Left colon (tissue), 2 donors: ENCODE data around the gene LRRFIP1. TPM values are rescaled to one million over a fixed set of nuclear protein-coding genes. Genes with fewer than 3 reads are reported as not detected.
"Not testable (repeated sequence)": the region's sequence is repeated elsewhere in the genome, so short reads cannot be mapped to it uniquely, and the experiment has no call there.

ENCODE experiments used
- ATAC-seq: fragments of 200-7000 bp; cut with Tn5 transposase; one replicate; pipeline ENCODE4 v1.9.1; 2020; ENCODE audit warnings: mild to moderate bottlenecking, moderate library complexity
- DNase-seq, 2 donors: peaks; one replicate each; pipeline ENCODE4 v3.0.0-alpha.2; 2020
- intact Hi-C, 2 donors: fragments of 100-400 bp; cut with DNase I in 1 of 2; cut with micrococcal nuclease in 1 of 2; formaldehyde crosslinking; loops; one replicate each; pipeline versions ENCODE4 v1.11.2 to v1.14.0; 2022; cut with DNase I, micrococcal nuclease
- total RNA-seq, 2 donors: library from RNA; stranded (reverse); fragmentation: NEBNext Ultra II Directional; extraction: Animal tissue kit (Norgen Biotek cat#: 25700); gene quantifications; one replicate each; pipeline ENCODE4 v1.2.1, GENCODE V29; 2021
- donor health status: DM: no; HTN: no; CAD: no.
- donor health status: DM: yes; HTN: yes; CAD: no.

LRRFIP1 gene
- total RNA-seq, 2 donors from 2014 or later, result 121 to 123 TPM

DNA sequence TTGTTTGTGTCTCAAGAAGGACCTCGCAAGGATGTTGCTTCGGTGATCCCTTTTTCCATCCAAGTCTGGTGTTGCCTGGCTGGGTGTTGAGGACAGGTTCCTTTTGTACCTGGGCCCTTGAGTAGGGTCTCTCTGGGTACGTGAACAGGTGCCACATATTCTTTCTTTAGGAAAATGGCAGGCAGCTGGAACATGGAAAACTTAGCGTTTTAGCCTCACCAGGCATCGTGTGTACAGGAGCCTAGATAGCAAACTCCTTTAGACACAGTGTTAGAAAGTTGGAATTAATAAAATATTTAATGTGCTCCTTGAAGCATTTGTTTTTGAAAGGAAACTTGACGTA is 116.9 kb downstream of the LRRFIP1 start:
- DNase-seq, result no peak
- intact Hi-C loops, result loop anchor here (10.0 kb wide), 3 partner anchors 69 to 159 kb away; partner anchors contain the start of gene RAB17 (in 1 of the 2)
- ATAC-seq, result no peak

DNA sequence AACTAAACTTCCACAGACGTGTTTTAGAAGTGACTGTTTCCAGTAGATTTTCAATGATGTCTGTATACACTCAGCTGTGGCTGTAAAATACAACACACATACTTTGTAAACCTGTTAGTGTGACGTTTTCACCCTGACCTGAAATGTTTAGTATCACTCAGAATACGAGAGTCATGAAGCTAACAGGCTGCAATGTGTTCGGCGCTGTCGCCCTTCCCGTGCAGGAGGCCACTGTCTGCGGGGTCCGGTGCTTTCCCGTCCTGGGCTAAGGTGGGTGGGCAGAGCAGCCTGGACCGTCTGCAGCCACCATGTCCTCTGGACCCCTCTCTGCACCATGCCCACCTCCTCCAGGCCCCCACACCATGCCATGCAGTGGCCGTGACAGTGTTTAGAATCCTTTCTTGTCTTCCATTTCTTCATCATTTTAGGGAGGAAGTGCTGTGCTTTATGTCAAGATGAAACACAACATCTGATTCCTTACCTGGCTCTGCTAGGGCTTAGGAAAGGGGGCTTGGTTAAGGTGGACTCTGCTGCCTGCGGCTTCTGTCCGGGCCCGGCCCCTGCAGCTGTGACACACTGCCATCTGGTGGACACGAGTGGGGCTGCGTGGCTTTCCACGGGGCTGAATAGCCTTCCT is 117.3 kb downstream of the LRRFIP1 start:
- peak; percentile 67 for ATAC-seq
- intact Hi-C loops, result loop anchor here (10.0 kb wide), 3 partner anchors 70 to 160 kb away; partner anchors contain the start of gene RAB17 (in 1 of the 2)

DNA sequence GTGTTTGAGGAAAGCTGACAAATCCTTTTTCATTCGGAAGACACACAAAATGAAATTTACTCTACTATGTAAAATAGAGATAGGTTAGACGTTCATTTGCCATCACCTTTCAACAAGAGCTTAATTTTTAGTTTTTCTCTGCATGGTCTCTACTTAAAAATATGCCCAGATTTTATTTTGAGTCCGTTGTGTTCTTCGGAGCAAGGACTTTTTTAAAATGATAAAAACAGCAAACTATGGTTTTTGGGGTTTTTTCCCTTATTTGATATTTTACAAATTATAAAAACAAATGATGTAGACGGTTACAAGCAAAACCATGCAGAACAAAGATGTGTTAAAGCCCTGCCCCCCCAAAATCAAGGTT is 117.8 kb downstream of the LRRFIP1 start:
- ATAC-seq (no peak), DNase-seq (no peak)
- intact Hi-C loops, result loop anchor here (10.0 kb wide), 3 partner anchors 70 to 160 kb away; partner anchors contain the start of gene RAB17 (in 1 of the 2)

More for the DNA sequence above, 117.3 kb downstream of the LRRFIP1 start:
- peak in 1 of 2 donors; percentile 81 for DNase-seq

DNA sequence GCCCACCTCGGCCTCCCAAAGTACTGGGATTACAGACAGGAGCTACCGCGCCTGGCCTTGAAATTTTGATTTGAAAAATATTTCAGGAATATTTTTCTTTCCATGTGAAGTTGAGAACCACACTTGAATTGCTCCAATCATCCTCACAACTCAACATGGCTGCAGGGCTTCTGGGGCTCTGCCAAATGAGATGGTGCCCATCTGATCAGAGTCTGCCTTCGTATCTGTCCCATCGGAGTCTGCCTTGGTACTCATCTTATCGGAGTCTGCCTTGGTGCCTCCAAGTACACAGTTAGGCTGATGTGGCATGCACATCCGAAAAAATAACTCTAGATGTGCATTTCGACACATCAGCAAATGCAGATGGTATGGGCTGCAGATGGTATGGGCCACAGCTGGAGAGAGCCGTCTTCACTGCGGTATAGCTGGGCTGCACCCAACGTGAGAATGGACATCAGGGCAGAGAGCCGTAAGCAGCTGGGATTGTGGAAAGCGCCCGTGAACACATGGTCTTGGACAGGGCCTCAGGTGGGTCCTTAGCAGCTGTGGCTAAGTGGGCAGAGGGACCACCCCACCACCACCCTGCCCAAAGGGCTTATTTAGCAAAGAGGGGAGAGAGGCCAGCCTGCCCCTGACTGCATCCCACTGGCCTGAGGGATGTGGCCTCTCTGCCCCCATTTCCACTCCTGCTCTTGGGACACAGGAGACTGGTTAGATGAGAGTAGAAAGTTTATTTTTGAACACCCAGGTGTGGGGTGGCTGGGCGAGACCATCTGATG is 119.1 kb downstream of the LRRFIP1 start:
- ATAC-seq, result no peak
- intact Hi-C loops, result loop anchor here (10.0 kb wide), 3 partner anchors 72 to 162 kb away; partner anchors contain the start of gene RAB17 (in 1 of the 2)
- DNase-seq, result no peak

DNA sequence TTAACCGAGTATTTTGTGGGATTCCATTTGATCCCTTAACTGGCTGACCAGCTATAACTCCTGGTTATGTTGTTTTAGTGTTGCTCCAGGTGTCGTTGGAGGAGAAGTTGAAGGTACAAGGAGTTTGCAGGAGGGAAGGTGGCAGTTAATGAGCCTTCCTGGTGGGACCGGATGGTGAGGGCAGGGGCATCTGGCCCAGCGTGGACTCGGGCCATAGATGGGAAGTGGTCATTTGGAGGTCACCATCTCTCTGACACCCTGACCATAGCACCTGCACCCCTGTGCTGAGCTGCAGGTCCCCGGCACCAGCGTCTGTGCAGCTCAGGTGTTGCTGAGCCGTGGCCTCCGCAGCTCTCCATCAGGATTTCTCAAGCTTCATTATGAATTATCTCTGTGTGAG is 119.8 kb downstream of the LRRFIP1 start:
- DNase-seq (no peak), ATAC-seq (no peak)
- intact Hi-C loops, result loop anchor here (10.0 kb wide), 3 partner anchors 72 to 162 kb away; partner anchors contain the start of gene RAB17 (in 1 of the 2)

DNA sequence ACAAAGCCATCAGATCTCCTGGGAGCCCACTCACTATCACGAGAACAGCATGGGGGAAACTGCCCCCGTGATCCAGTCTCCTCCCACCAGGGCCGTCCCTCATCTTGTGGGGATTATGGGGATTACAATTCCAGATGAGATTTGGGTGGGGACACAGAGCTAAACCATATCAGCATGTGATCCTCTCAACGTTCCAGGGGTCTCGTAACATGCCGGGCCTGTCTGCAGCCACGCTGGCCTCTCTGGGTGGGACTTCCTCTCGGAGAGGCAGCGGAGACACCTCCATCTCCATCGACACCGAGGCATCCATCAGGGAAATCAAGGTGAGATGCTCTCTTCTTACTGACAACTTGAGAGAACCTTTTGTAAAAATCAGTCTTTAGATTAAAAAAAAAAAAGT is 121.6 kb downstream of the LRRFIP1 start:
- no peak for DNase-seq
- no peak for ATAC-seq
- intact Hi-C loops, result loop anchor here (10.0 kb wide), 3 partner anchors 74 to 164 kb away; partner anchors contain the start of gene RAB17 (in 1 of the 2)

DNA sequence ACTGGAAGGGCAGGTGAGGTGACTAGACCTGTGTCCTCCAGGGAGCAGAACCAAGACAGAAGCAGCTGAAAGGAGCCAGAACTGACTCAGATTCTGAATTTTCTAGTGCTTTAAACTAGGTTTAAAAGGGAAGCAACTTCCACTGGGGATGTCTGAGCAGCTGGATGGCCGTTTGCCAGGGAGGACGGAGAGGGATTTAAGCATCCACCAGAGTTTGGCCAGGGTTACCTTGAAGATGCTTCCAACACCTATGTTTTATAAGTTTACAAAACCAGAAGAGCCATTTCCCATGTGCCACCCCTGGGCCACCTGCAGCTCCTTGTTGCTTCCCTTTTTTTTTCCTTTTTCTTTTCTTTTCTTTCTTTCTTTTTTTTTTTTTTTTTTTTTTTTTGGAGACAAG is 122.6 kb downstream of the LRRFIP1 start:
- intact Hi-C loops, result loop anchor here (10.0 kb wide), 3 partner anchors 75 to 165 kb away; partner anchors contain the start of gene RAB17 (in 1 of the 2)
- DNase-seq (no peak), ATAC-seq (no peak)

DNA sequence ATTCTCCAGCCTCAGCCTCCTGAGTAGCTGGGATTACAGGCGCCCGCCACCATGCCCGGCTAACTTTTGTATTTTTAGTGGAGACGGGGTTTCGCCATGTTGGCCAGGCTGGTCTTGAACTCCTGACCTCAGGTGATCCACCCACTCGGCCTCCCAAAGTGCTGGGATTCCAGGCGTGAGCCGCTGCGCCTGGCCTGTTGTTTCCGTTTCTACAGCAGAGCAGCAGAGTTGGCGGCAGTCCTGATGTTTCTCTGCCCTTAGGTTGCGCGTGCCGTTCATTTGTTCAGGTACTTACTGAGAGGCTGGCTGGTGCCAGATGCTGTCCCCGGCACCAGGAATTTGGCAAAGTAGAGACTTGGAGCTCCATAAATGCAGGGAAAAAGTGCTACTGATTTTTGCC is 123.1 kb downstream of the LRRFIP1 start:
- ATAC-seq, DNase-seq, intact Hi-C loops: not testable (repeated sequence)

DNA sequence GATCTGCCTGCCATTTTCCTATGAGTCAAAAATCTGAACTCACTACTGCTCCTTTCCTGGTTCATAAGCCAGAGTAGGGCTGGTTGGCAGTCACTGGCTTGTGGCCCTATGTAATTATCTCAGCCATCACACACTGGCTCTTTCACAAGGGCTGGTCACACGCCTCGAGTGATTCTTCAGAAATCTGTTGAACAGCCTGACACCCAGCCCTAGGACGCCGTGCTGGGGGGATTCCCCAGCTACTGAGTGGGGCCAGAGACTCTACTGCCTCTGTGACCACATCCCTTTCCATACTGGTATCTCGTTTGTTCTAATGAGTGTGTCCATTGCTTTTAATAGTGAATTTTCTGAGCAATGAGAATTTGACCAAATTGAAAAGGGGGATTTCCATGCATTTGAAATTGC is 125.4 kb downstream of the LRRFIP1 start:
- ATAC-seq (peak; percentile 53), DNase-seq (no peak)
- intact Hi-C loops, result no loop called here

DNA sequence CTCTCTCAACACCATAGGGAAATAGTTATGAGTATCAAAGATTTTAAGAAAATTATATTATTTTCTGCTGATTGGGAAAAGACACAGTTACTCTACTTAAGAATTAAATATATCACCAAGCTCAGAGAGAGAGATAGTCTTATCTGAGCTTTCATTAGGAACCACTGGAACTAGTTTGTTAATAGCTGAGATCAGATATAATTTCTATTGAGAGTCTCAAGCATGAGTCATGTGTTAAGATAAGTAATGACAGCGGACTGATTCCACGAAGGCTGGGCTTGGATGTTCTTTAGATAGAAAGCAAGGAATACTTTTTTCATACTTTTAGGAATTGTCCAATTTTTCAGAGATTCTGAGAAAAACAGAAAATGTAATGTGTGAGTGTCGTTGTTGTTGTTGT is 126.8 kb downstream of the LRRFIP1 start:
- intact Hi-C loops, result no loop called here
- DNase-seq (no peak), ATAC-seq (no peak)

DNA sequence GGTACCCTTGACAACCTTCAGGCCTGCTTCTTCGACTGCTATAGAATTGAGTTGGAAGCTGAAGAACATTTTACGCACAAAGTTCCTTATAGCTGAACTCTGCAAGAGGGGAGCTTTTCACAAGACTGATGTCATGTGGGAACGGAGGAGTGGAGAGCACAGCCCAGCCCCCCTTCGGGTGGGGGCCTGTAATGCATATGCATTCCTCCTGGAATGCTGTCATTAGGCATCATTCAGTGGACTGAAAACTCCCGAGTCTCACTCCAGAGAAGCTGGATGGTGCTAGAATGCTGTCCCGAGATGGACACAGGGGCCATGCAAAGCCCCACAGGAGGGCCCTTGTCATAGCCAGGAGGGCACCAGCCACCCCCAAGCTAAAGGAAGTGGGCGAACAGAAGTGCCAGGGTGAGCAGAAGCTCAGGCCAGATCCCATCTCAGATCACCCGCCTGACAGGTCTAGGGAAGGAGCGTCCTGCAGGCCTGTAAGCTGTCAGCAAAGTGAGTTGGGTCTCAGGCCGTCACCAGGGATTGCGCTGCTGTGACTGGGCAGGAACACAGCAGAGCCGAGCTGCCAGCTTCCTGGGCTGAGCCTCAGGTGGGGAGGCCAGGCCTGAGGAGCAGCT is 127.3 kb downstream of the LRRFIP1 start:
- ATAC-seq (no peak), DNase-seq (no peak)
- intact Hi-C loops, result no loop called here

DNA sequence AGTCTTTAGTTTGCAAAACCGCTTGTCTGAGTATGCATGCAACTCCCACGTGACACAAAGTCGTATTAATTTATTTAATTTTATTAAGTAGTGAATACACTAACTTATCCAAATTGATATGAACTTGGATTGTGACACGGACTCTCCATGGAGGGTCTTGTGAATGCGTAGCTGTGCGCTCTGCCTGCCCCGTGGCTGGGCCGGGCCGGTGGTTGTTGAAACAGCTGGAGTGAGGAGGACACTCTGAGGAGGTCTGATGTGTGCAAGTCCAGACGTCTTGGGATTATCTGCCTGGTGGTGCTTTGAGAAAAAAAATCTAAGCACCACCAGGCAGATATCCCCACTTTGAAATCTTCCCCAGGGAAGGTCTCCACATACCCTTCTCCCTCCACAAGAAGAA is 130.2 kb downstream of the LRRFIP1 start:
- DNase-seq, result no peak

DNA sequence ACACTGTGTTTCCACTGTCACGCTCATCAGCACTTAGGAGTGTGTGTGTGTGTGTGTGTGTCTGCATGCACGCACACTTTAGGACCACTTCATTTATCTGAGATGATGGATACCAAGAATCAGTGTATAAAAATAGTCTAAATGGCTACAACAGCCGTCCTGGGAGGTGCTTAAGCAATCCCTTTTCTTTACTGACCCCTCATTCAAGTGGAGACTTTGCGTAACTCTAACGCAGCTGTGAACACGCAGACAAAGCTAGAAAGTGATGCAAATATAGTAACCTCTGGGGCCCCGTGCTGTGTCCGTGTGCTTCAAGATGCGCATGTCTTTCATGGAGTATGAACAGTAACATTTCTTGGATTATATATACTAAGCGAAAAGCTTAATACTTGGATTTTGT is 130.8 kb downstream of the LRRFIP1 start:
- no peak for ATAC-seq
- intact Hi-C loops, result no loop called here
- DNase-seq, result no peak

More for the DNA sequence above, 130.2 kb downstream of the LRRFIP1 start:
- ATAC-seq, result no peak
- intact Hi-C loops, result no loop called here

DNA sequence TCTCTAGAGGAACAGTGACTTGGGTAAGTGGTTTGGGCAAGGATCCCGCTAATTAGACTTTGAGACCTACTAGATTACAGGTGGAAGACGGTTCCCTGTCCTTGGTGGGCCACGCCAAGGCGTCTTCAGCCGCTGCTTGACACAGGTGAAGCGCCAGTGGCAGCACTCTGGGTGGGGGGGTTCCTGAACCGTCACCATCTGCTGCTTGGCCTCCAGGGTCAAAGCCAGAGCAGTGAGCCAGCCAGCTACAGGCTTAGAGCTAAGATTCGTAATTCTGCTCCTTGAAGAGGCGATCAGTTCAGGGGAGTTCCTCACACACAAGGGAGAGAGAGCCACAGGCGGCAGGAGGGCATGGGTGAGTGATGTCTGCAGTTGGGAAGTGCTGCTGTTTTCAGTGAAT is 131.8 kb downstream of the LRRFIP1 start:
- intact Hi-C loops, result no loop called here
- ATAC-seq (no peak), DNase-seq (no peak)

DNA sequence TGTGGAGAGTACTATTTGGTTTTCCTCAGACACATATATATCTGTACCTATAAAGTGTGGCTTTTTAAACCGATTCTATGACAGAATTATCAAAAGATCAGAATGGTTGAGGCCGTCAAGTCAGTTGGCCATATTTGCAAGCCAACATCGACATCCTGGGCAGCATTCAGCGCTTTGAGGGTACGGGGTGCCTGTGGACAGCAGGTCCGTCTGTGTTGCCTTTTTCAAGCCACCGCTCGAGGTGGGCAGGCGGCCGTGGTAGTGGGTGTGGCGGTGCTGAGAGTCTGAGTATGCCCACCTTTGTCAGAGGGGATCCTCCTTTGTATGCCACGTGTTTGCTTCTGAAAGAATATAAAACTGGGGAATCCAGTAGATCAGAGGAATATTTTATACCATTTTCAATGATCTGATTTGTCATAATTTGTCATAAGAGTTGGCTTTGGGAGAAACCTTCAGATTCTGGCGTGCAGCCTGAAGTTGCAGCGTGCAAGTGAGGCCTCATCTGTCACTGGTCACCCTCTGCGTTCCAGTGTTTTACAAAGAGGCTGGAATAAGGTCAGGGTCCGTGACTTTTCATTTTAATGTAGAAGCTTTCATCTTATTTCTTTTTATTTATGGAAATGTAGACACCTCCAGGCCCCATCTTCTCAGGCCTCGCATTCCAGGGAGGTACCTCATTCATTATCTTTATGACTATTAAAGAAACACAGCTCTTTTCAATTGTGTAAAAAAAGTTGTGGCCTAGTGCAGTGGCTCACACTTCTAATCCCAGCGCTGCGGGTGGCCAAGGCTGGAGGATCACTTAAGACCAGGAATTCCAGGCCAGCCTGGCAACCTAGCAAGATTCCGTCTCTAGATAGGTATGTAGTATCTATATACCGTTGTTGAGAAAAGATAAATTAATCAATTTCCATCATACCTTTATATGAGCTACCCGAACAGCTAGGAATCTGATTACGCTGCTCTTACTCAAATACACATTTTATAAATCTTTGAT is 133.4 kb downstream of the LRRFIP1 start:
- no peak for DNase-seq
- no peak for ATAC-seq
- intact Hi-C loops, result no loop called here

DNA sequence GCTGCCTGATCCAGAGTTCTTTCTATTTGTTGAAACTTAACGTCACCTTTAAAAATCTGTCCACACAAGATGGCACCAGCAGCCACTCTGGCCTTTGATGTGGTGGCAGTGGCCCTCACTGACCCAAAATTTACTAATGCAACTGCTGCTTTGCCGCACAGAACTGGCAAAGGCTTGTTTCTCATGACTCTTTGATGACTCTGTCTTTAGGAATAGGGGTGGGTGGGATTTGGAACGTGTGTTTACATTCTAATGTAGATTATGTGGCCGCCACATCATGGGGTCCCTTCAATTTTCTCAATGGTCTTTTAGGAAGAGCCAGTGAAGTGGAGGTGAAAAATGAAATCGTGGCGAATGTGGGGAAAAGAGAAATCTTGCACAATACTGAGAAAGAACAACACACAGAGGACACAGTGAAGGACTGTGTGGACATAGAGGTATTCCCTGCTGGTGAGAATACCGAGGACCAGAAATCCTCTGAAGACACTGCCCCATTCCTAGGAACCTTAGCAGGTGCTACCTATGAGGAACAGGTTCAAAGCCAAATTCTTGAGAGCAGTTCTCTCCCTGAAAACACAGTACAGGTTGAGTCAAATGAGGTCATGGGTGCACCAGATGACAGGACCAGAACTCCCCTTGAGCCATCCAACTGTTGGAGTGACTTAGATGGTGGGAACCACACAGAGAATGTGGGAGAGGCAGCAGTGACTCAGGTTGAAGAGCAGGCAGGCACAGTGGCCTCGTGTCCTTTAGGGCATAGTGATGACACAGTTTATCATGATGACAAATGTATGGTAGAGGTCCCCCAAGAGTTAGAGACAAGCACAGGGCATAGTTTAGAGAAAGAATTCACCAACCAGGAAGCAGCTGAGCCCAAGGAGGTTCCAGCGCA is 135.2 kb downstream of the LRRFIP1 start:
- intact Hi-C loops, ATAC-seq, DNase-seq: not testable (repeated sequence)

DNA sequence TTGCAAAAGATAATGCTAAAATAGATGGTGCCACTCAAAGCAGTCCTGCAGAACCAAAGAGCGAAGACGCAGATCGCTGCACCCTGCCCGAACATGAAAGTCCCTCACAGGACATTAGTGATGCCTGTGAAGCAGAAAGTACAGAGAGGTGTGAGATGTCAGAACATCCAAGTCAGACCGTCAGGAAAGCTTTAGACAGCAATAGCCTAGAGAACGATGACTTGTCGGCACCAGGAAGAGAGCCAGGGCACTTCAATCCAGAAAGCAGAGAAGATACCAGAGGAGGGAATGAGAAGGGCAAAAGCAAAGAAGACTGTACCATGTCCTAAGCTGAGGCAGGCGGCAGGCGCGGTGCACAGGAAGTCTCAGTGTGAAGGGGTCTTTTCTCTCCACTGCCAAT is 136.4 kb downstream of the LRRFIP1 start:
- no peak for ATAC-seq
- no peak for DNase-seq
- intact Hi-C loops, result no loop called here
